HG03354 (cell line): ENCODE measurements around the gene SOCS7.
"Not testable (repeated sequence)": the region's sequence is repeated elsewhere in the genome, so short reads cannot be mapped to it uniquely, and the experiment has no call there.

ENCODE experiments used
- ATAC-seq: cut with Tn5 transposase; IDR thresholded peaks from one replicate; pipeline ENCODE4 v1.9.1; 2021; ENCODE audit warnings: mild to moderate bottlenecking; ENCODE audit not compliant: unreplicated experiment, poor library complexity, severe bottlenecking

Gene SOCS7

DNA sequence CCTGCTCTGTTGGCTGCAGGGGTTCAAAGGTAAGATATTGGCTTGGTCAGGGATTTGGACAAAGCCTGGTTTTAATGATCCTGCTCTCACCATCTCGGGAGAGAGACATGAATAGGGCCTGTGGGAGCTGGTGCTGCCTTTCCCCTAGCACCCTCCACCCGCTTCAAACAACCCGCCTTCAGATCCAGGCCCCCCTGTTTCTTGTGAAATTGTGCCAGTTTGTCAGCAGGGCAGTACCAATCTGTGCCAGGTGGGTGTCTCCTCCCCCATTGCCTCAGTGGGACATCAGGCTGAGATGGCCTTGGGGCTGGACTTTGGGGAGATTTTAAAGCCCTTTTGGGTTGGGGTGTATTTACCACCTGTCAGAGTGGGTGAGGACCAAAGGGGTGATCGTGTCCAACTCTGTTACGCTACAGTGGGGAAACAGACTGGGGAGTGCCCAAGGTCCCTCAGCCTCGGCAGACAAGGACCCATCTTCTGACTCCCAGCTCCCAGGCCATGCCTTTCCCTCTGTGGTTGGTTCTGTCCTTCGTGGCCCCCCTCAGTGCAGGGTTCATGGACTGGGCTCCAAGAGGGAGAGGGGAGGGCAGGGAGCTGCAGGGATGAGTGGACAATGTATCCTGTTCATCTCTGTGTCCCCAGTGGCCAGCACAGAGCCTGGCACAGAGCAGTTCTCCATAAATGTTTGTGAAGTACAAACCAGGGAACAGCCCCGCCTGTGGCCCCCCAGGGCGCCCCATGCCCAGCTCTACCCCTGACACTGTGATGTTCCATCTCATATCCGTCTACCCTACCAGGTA, 79.9 kb downstream of the SOCS7 start:
- ATAC-seq, result no peak

DNA sequence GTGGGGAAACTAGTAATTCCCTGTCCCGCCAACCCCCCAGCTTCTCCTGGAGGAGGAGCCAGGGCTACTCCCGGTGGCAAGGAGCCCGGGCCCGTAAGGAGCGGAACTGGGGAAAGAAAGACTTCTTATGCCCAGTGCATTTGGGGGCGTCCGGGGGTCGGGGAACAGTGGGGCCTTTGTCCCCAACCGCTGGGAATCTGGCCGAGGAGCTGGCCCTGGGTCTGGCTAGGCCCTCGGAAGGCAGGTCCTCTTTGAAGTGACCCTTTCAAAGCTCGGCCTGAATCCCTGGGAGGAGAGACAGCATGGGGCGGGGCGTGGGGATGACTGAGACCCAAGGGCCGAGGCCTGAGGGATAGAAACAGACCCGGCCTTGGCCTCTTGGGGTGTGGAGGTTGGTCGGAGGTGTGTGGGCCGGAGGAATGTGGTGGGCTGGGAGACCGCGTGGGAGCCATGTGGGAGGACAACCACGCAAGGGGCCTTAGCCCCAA, 82.6 kb downstream of the SOCS7 start:
- no peak for ATAC-seq

DNA sequence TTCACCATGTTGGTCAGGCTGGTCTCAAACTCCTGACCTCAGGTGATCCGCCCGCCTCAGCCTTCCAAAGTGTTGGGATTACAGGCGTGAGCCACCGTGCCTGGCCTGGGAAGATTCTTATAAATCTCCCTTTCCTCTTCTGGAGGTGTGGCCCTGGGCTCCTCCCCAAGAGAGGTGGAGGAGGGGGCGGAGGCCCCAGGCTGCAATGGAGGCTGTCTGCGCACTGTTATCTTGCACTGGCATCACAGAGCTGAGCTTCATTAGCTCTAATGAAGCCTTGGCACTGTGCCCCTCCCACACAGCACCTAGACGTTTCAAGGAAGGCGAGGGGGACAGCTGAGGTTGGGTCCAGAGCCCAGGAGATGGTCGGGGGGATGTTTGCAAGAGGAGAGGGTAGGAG, 84.2 kb downstream of the SOCS7 start:
- ATAC-seq, result no peak

DNA sequence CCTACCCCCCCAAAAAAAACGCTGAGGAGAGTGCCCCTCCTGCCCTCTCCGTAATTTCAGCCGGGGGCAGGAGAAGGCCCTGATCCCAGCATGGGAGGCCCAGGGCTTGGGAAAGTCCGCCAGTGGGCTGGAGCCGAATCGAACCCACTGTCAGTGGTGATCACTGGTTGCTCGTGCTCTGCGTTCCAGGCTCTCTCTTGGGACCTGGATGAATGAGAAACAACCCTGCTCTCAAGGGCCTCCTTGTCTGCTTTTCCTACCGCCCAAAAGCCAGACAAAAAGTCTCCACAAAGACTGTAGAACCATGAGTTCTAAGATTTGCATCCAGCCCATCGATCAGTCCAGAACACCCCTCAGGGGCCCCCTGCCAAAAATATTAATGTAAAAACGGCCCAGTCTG, 84.7 kb downstream of the SOCS7 start:
- ATAC-seq, result no peak

DNA sequence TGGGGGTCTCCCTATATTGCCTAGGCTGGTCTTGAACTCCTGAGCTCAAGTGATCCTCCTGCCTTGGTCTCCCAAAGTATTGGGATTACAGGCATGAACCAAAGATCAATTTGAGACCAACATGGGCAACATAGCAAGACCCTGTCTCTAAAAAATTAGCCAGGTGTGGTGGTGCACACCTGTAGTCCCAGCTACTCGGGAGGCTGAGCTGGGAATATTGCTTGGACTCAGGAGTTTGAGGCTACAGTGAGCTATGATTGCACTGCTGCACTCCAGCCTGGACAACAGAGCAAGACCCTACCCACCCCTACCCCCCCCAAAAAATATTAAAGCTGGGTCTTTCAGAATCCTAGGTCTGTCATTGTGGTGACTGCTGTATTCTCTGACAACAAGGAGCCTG, 85.7 kb downstream of the SOCS7 start:
- not testable (repeated sequence) for ATAC-seq

DNA sequence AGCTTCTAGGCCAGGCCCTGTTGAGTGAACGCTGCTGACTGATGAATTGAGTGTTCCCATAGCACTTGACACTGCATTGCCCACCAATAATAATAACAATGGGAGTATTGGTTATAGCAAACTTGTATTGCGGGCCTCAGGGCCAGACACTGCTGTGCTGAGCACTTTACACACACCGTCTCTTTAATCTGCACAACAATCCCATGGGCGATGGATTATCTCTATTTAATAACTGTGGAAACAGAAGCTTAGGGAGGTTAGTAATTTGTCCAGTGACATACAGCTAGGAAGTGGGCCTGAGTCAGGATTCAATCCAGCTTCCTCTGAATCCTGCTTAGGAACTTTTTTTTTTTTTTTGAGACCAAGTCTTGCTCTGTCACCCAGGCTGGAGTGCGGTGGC, 87.8 kb downstream of the SOCS7 start:
- no peak for ATAC-seq

DNA sequence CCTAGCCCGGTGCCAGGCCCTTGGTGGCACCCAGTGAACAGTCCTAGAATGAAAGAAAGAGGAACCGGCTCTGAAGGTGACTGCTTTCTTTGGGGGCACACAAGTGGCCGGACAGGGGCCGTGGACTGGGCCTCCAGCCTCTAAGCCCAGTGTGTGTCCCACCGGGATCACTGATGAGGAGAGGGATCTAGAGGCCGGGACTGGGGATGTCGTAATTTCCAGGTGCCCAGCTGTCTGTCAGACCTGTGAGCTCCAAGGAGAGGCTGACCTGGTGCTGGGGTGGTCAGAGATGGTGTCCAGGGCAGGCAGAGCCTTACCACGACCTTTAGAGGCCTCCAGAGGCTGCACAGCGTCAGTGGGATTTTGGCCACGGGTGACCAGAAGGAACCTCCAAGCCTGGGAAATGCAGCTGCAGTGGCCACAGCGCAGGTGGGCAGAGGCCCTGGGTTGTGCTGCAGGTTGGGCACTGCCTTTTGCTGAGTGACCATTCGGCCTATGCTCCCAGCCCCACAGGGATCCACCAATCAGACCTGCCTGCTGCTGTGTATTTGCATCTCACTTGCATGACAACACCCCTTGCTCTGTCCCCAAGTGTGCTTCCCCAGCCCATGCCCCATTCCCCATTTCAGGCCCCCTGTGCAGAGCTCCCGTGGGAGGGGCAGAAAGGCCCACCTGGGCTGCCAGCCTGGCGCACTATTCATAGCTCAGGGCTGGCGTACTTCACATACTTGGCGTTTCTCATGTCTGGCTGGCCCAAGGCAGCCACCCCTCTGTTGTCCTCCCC, 89.2 kb downstream of the SOCS7 start:
- no peak for ATAC-seq

DNA sequence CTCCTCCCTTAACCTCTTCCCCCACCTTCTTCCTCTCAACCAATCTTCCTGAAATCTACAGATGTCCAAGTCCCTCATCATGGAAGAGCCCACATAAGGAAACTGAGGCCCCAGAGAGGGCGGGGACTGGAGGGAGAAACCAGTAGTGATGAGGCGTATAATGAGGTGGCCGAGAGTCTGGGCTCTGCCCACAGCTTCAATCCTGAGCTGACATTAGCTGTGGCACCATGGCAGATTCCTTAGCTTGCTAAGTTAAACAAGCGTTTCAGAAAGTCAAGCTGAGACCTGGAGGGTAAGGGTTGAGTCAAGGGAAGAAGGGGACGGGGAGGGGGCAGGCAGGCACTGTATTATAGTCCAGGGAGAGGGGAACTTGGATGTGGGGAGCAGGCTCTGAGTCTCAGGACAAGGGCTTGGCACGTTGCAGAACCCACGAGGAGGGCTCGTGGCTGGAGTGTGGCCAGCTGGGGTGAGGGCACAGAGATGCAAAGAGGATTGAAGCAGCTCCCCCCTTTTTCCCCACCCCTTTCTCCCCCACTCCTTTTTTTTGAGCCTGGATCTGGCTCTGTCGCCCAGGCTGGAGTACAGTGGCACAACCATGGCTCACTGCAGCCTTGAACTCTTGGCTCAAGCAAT, 89.9 kb downstream of the SOCS7 start:
- ATAC-seq, result no peak

DNA sequence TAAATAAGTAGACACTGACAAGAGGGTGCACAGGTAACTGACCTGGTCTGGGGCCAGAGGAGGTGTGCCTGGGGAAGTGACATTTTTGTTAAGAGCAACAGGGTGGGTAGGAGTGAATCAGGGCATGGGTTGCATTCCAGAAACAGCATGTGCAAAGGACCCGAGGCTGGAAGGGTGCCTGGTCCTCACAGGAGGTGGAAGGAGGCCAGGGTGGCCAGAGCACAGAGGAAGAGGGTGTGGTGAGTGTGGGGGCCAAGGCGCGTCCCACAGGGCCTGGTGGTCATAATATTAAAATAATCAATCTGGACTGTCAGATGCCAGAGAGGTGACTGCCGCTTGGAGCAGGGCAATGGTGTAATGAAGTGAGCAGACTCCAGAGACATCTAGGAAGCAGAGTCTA, 90.9 kb downstream of the SOCS7 start:
- no peak for ATAC-seq

DNA sequence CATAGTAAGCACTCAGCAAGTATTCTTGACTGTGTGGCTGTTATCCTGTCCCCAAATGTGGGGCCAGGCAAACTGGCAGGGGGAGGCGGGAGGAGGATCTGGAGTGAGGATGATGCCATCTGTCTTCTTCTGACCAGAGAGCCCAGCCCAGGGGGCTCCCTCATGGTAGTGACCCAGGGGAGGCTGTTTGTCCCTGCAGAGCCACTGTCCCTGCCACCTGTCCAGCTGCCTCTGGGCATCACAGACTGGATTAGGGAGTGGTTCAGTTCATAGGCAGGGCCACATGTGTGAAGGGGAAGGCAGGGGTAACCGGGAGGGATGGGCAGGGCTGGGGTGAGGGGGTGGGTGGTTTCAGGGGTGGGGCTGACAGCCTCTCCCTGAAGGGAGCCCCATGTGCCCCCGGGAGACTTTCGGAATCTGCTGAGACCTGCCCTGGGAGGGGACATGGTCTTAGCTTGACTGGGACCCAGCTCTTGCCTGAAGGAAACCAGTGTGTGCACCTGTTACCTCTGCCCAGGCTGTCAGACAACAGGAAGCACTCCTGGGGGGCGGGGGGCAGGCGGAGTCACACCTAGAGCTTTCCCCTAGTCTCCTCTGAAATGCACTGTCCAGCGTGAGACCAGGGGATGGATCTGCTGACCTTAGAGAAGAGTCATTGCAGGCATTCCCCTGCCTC, 91.8 kb downstream of the SOCS7 start:
- no peak for ATAC-seq

DNA sequence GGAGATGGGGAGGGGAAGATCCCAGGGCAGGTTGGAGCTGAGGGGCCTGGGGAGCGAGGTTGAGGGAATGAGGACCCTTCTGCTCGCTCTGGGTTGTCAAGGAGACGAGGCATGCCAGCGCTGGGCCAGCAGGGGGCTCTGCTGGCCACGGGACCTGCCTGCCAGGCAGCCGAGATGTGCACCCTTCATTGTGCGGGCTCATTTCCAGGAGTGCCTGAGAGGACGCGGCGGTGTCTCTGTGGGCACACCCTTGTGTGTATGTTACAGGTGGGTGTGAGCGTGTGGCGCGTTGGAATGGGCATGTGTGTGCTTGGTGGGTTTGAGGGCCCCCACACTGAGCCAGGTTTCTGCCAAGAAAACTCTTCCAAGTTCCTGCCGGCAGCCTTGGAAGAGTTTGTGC, 92.5 kb downstream of the SOCS7 start:
- ATAC-seq, result no peak

DNA sequence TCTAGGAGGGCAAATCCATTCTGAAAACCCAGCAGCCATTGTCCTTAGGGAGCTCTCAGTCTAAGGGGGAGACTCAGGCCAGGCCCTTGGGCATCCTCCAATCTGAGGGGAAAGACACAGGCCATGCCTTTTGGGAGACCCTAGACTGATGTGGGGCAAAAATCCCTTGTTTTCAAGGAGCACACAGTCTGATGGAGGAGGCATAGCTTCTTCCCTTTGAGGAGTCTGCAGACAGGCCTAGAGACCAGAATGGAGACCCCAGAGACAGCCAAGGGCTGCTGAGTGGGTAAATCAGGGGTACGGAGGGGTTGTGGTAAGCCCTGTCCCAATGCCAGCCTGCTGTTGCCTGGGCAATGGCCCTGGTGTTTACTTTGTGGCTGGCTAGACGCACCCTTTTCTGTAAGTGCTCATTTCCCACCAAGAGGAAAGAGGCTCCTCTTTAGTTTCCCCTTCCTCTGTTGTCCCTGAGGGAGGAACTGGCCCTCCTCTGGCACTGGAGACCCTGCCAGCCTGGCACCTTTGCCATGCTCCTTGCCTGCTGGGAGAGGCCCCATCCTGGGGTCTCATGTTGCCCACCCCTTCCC, 96.0 kb downstream of the SOCS7 start:
- no peak for ATAC-seq

DNA sequence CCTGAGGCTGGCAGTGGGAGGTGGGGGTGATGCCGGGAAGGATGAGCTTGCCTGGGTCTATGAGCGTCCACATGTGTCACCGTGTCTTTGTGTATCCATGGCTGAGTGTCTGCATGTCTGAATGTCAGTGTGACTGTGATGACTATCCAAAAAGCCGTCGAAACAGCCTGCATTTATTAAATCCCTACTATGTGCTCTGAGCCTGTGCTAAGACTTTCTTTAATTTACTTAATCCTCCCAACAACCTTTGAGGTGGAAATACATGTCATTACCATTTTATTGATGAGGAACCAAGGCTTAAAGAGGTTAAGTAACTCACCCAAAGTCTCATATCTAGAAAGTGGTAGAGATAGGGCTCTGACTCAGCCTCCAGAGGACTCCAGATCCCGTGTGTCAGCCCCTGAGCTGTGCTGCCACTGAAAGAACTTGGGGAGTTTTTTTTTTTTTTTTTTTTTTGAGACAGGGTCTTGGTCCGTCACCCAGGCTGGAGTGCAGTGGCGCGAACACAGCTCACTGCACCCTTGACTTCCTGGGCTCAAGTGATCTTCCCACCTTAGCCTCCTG, 96.6 kb downstream of the SOCS7 start:
- no peak for ATAC-seq

DNA sequence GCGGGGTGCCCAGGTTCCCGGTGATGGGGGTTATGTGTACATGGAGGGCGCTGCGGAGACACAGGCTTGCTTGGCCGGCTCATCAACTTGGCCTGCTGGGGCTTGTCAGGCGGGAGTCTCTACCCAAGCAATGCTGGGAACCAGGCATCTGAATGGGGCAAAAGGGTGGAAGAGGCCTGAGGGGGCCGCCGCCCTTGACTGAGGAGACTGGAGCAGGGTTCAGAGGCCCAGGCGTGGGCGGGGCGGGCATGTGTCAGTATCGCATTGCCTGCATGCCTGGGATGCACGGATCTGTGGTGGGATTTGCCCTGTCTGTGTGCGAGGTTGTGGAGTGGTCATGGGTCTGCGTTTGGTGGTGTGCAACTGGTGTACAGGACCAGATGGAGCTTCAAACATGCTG, 97.7 kb downstream of the SOCS7 start:
- no peak for ATAC-seq

DNA sequence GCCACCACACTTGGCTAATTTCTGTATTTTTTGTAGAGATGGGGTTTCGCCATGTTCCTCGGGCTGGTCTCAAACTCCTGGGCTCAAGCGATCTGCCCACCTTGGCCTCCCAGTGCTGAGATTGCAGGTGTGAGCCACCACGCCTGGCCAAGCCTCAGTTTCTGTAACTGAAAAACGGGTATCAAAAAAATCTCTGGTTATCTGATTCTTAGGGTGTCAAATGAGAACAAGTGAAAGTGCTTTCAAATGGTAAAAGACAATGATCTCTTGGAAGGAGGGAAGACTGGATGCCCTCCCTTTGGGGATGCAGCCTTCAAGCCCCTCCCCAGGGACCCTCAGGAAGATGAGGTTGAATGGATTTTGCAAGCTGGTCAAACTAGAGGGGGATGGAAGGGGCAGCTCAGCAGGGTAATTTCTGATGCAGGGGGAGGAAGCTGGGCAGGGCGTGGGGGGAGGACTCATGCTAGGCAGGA, 98.9 kb downstream of the SOCS7 start:
- no peak for ATAC-seq

DNA sequence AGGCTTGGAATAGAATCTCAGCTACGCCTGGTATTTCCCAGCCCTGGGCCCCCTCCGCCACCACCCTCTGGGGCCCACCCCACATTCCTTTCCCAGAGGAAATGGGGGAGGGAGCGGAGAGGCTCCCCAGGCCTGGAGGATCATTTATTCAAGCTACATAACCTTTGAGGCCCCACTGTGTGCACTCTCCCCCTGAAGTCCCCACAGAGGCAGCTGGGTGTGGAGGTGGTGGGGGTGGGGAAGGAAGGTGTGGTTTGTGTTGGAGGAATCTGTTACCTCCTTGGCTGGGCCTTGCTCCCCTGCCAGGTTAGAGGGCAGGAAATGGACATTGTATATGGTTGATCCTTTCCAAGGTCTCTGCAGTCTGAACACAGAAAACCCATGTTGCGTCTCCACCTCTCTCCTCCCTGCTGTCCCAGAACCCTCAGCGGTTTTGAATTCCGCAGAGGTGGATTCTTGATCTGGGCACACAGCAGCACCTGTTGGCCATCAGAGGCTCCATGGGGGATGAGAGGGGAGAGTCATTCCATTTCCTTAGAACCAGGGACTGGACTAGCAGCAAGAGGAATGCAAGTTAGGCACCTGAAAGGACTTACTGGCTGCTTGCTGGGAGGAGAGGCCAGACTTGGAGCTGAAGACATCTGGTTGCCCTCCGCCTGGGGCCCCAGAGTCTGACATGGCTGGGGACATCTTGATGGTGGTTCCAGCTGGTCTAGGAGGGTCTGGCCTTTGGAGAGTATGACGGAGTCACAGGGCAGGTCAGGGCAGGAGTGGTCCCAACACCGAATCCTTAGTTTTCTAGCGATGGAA, 99.6 kb downstream of the SOCS7 start:
- ATAC-seq, result no peak

DNA sequence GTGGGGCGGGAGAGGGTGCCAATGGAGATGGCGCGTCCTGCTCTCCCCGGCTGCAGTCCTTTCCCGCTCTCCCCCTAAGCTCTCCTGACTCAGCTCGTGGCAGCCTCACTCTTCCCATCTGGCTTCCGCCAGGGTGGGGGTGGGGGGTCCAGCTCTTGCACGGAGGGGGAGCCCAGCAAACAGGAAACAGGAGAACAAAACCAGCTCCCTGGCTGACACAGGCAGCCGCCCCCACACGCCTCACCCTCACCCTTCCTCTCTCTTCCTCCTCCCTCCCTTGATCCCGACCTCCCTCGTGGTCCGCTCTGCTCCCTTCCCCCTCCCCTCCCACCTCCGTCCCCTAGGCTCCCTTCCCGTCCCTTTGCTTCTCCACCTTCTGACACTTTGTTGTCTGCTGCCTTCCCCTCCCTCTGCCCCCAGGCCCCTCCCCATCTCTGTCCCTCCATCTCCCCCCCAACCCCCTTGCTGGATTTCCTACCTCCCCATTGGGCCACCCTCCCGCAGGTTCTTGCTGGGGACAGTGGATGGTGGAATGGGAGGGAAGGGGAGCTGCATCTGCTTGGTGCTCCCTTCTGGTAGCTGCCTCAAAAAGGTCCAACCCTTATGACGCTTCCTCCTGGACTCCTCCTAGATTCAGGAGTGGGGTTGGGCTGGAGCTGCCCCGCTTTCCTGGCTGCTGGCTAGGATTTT, 100.3 kb downstream of the SOCS7 start:
- ATAC-seq, result no peak

DNA sequence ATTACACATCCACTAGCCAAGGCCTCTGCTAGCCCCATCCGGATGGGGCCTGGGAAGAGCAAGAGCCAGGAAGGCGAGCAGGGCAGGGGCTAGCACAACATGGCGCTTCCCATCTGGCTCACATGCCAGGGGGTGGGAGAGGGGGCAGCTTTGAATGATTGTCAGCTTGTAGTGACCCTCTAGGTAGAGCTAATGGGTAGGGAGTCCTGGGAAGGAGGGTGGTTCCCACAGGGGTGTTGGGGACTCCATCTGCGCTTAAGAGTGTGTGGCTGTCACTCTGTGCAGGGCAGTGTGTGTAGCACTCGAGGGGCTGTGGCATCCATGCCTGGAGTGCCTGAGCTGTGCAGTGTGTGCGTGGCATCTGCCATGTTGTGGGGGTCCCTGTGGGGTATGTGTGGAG, 101.1 kb downstream of the SOCS7 start:
- no peak for ATAC-seq
